ENCODE results near the gene ABCC4.

Gene ABCC4

GRCh38 chr13:95235199-95235756 is 66.0 kb downstream of the ABCC4 start:
- TF ChIP-seq, protein P1, sequence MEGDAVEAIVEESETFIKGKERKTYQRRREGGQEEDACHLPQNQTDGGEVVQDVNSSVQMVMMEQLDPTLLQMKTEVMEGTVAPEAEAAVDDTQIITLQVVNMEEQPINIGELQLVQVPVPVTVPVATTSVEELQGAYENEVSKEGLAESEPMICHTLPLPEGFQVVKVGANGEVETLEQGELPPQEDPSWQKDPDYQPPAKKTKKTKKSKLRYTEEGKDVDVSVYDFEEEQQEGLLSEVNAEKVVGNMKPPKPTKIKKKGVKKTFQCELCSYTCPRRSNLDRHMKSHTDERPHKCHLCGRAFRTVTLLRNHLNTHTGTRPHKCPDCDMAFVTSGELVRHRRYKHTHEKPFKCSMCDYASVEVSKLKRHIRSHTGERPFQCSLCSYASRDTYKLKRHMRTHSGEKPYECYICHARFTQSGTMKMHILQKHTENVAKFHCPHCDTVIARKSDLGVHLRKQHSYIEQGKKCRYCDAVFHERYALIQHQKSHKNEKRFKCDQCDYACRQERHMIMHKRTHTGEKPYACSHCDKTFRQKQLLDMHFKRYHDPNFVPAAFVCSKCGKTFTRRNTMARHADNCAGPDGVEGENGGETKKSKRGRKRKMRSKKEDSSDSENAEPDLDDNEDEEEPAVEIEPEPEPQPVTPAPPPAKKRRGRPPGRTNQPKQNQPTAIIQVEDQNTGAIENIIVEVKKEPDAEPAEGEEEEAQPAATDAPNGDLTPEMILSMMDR (IDR thresholded peaks at IDR 0.05; ENCODE audit: insufficient read depth, low read length, missing control alignments) = no peak
- H3K4me3 ChIP-seq (ENCODE audit: low read depth, low read length) = no peak overlapping the region
- no peak for DNase-seq (ENCODE audit: low read depth, low spot score)
- ChIA-PET CTCF (interaction anchor here (1.0 to 1.2 kb wide), 2 partner anchors 9 to 46 kb away, joined by 3 read pairs; no protein-coding TSS in a partner anchor), POLR2A (no interaction called here)

DNA sequence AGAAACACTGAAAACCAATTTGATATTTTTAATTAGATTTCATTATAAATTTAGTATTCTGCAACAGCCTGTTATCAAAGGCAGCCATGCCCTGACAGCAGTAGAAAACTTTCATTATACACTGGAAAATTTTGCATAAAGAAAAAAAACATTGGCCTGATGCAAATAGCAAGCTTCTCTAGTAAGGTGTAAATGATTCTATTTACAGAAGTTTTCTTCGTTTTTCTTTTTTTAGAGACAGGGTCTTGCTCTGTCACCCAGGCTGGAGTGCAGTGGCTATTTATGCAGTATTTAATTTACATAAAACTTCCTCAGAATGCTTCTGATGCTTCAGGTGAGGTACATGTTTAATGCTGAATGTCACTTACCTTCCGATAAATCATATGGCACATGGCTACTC is 67.0 kb downstream of the ABCC4 start:
- POLR2A ChIA-PET = no interaction called here

DNA sequence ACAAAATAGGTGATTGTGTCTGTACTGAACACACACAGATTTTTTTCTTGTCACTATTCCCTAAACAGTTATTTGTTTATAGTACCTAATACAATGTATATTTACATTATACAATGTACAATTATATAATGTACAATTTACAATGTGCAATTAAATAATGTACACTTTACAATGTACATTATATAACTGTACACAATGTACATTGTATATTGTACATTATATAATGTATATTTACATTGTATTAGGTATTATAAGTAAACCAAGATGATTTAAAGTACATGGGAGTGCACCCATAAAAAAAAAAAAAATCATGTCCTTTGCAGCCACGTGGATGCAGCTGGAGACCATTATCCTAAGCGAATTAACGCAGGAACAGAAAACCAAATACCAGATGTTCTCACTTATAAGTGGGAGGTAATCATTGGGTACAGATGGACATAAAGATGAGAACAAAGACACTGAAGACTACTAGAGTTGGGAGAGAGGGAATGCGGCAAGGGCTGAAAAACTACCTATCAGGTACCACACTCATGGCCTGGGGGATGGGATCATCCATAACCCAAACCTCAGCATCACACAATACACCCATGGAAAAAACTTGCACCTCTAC is 68.1 kb downstream of the ABCC4 start:
- ChIA-PET POLR2A (no interaction called here), CTCF (no interaction called here)
- no peak for DNase-seq (ENCODE audit: low read depth, low spot score)
- TF ChIP-seq, protein P1 (IDR thresholded peaks at IDR 0.05; ENCODE audit: insufficient read depth, low read length, missing control alignments) = no peak
- H3K4me3 ChIP-seq (ENCODE audit: low read depth, low read length) = no peak overlapping the region

More for the DNA sequence above, 67.0 kb downstream of the ABCC4 start:
- no peak for DNase-seq (ENCODE audit: low read depth, low spot score)
- TF ChIP-seq, protein P1 (IDR thresholded peaks at IDR 0.05; ENCODE audit: insufficient read depth, low read length, missing control alignments) = no peak
- CTCF ChIA-PET = no interaction called here
- H3K4me3 ChIP-seq (ENCODE audit: low read depth, low read length) = no peak overlapping the region

- no peak overlapping the region for H3K4me3 ChIP-seq (ENCODE audit: low read depth, low read length)
- TF ChIP-seq, protein P1 (IDR thresholded peaks at IDR 0.05; ENCODE audit: insufficient read depth, low read length, missing control alignments) = no peak
- ChIA-PET POLR2A (no interaction called here), CTCF (interaction anchor here (2.5 kb wide), 1 partner anchor 173 kb away, joined by 9 read pairs; no protein-coding TSS in a partner anchor)
- no peak for DNase-seq (ENCODE audit: low read depth, low spot score)
These were observed 69.9 kb downstream of the ABCC4 start for GRCh38 chr13:95231393-95231792.

DNA sequence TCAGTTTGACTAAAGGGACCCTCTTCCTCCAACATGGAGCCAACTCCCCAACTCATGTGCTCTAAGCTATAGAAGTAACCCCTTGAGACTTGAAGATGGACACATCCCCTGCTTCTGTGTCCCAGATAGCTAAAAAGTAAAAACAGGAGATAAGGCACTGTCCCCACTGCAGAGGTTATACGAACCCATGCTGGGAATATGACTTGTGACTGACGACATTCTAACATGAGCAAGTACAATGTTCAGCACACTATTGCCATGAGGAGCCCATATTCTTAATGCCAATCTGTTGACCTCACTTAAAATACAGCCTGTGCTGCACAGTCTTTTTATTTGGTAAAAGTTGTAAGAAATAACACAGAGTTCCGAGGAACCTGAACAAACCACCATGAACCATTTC is 71.4 kb downstream of the ABCC4 start:
- TF ChIP-seq, protein P1 (IDR thresholded peaks at IDR 0.05; ENCODE audit: insufficient read depth, low read length, missing control alignments) = no peak
- CTCF ChIA-PET = interaction anchor here (1.2 to 2.5 kb wide), 3 partner anchors 9 to 174 kb away, joined by 3 to 9 read pairs (median 3); no protein-coding TSS in a partner anchor
- POLR2A ChIA-PET = no interaction called here
- no peak overlapping the region for H3K4me3 ChIP-seq (ENCODE audit: low read depth, low read length)
- no peak for DNase-seq (ENCODE audit: low read depth, low spot score)

- H3K4me3 ChIP-seq (ENCODE audit: low read depth, low read length) = no peak overlapping the region
- POLR2A ChIA-PET = no interaction called here
- CTCF ChIA-PET = interaction anchor here (0.9 kb wide), 1 partner anchor 13 kb away, joined by 3 read pairs; no protein-coding TSS in a partner anchor
- TF ChIP-seq, protein P1 (IDR thresholded peaks at IDR 0.05; ENCODE audit: insufficient read depth, low read length, missing control alignments) = no peak
- DNase-seq (ENCODE audit: low read depth, low spot score) = no peak
These were observed 73.1 kb downstream of the ABCC4 start for GRCh38 chr13:95228130-95228529.
